DMS79 treated with DMSO at 0.1 percent for 48 hours (cell line): ENCODE data around the gene ARHGEF28.
A peak's percentile ranks its signal among the peaks of the same experiment; 100 is the strongest.

Experiments
- DNase-seq: peaks from one replicate; lab custom pipeline; 2025; lab: John Stamatoyannopoulos, UW

Gene ARHGEF28

DNA sequence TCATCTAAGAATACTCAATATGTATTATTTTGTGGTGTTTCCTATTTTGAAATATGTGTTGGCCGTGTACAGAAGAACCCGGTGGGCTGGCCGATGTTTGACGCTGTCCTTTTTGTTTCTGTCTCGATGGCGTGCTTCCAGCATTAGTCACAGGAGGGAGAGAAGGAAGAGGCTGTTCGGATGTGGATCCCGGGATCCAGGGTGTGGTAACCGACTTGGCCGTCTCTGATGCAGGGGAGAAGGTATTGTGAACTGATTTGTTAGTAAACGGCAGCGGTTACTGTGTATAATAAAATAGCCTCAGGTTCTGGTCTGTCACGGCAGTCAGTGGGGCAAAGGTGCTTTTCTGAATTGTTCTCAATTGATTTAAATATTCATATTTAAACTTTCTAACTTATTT lies 275.0 kb downstream of the ARHGEF28 start:
- no peak for DNase-seq

DNA sequence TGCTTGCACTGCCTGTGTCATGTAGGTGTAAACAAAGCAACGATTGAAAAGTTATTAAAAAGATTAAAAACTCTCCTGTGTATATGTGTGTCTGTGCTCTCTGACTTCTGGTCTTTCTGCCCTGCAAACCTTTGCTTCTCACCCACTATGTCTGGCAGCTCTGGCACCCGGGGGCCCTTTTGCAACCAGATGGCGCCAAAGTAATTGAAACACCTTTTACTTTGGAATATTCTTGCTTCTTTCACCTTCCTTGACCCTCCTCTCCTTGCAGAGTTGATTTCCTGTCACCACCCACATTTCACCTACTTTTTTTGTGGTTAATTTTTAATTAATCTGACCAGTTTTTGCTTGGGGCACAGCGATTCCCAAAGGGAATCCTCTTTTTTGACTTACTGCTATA lies 275.5 kb downstream of the ARHGEF28 start:
- no peak for DNase-seq

DNA sequence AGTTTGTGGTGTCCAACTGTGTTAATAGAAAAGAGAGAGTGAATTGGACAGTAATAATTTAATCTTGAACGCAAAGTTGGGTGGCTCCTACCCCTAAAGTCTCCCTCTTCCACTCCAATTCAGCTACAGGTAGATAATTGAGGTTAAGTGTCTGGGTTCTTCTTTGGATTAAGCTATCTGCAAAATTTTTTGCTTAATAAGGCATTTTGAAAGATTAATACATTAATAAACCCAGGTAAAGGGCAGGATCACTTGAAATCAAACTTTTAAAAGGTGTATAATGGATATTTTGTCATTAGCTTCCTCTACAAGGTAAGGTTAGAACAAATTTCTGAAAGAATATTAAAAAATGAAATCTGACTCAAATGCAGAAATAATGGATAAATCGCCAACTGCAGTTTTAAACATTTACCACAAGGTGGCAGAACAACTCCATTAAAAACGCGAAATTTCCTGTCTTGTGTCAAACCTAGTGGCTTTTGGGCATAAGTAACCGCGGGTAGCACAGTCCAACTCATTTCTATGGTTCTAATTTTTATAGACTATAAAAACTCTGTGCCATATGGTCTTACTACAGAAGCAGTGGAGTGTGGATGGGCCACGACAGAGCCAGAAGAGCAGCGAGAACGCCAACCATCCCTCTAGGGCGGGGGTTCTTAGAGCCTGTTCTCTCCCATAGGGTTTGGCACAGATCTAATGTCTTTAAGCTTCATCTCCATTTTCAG lies 276.5 kb downstream of the ARHGEF28 start:
- peak; percentile 61 for DNase-seq

DNA sequence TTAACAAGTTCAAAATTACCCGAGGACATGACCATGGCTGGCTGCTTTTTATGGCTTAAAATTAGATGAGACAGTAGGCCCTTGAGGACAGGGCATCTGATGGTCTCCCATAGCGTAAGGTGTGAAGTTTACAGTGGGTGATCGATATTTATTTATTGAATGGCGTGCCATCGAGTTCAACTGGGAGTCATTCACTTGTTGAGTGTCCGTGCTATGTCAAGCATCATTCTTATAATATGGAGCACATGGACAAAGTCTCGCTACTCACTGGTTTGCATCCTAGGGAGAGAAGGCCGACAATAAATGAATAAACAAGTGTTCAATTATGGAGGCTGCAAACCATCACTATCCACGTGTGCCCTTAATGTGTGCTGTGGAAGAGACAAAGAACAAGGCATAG lies 277.2 kb downstream of the ARHGEF28 start:
- DNase-seq = no peak

DNA sequence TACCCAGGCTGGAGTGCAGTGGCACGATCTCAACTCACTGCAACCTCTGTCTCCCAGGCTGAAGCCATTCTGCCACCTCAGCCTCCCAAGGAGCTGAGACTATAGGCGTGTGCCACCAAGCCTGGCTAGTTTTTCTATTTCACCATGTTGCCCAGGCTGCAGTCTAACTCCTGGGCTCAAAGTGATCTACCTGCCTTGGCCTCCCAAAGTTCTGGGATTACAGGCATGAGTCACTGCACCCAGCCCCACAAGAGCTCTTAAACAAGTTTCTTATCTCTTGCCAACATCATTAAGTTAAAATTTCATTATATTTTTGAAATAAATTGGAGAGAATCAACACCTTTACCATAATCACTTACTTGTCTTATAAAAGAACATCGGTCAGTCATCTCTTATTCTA lies 280.3 kb downstream of the ARHGEF28 start:
- DNase-seq = no peak

DNA sequence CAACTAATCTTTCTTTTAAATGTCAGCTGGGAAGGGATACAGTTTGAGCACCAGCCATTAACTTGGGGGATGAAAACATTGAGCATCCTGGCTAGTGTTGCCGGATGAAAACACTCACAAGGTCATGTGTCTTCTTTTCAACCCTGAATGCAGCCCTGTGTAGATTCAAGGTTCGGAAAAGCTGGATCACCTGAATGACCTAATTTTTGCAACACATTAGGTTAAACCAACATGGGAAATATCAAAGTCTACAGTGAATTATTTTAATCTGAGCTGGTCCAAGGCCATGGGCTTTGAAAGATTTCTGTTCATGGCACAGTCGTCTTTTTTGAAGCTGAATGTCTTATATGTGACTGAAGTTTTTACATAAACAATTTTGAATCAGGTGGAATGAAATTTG lies 281.2 kb downstream of the ARHGEF28 start:
- no peak for DNase-seq

DNA sequence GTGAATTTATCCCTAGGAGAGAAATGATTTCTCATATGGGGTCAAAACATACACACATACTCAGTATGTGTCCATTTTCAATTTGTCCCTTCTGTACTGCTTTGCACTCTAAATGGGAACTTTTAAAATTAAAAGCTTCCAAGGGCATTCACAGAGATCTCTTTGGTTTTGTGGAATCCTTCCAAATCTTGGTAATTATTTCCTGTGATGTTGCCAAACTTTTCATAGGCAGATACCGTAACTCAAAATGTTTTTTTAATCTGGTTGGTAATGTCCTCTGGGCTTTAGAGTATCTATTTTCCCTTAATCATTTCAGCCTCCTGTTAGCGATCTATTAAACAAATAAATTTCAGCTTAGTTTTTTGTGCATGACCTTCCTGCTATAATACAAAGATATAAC lies 282.4 kb downstream of the ARHGEF28 start:
- DNase-seq = no peak

DNA sequence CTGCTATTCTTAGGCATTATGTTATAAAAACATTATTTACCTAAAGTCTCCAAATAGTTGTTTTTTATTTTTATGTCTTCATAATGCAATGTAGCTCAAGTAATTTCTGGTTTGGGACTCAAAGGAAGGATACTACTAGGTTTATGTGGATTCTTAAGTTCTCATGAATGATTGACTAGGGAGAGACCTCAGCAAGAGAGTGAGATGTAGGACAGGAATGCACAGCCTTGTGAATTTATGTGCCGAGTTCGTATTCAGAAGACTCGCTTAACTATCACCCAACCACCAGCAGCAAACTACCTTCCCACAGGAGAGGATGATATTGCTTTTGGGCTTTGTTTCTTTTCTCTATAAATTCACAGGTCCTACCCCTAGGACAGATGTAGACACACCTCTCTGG lies 282.9 kb downstream of the ARHGEF28 start:
- no peak for DNase-seq

DNA sequence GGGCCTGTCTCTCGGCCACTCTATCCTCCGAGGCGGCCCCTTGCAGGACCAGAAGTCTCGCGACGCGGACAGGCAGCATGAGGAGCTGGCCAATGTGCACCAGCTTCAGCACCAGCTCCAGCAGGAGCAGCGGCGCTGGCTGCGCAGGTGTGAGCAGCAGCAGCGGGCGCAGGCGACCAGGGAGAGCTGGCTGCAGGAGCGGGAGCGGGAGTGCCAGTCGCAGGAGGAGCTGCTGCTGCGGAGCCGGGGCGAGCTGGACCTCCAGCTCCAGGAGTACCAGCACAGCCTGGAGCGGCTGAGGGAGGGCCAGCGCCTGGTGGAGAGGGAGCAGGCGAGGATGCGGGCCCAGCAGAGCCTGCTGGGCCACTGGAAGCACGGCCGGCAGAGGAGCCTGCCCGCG lies 283.5 kb downstream of the ARHGEF28 start:
- DNase-seq = no peak

DNA sequence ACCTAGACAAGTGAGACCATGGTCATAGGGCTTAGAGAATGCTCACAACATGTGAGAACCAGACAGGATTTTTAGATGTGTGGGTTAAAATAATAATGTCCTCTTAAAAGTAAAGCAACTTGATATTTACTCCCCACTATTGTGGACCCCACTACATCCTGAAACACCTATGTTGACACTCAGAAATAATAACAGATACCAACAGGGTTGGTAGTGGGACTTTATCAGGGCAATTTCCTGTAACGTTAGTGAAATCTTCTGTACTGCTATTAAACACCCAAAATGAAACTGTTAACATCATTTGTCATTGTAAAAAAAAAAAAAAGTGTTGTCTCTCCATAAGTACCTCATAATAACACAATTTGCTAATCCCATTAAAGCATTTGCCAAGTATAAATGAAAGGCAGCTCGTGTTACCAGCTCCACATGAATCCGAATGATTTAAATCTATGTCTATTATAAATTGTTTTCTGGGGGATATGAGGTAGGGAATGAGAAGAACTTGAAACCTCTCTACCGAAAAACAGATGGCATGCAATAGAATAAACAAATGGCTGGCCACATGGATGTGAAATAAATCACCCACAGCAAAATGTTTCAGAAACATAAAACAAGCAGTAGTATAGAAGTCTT lies 285.9 kb downstream of the ARHGEF28 start:
- DNase-seq = peak; percentile 43

DNA sequence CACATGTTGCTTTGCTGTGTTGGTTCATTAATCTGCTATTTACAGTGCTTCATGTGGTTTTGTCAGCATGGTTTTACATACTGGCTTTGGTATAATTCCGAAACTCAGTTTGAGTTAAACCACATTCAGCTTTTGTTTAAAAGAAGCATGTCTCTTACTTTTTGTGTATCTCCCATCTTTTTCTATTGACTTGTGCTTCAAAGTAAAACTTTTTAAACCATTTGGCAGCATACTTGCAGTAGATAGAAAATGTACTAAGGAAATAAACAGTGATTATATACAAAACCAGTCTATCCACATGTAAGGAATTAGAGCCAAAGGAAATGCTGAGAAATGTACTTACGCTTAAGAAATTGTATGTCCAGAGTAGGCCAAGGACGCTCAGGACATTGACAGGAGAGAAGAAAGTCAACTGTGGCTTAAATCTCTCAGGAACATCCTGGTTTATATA lies 286.9 kb downstream of the ARHGEF28 start:
- no peak for DNase-seq

DNA sequence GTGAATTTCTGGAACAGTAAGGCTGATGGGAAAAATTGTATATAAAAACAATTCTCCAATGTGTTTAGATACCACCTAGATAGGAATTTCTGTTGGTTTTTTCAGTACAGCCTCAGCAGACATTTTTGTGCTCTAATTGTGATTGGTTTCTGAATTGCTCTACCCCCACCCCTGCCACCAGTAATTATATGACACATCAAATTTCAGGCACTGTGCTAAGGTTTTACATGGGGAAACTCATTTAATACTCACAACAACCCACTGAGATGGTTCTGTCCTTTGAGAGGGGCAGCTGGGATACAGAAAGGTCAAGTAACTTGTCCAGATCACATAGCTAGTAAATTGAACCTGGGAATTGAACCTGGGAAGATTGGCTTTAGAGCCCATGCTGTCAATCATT lies 288.0 kb downstream of the ARHGEF28 start:
- no peak for DNase-seq

DNA sequence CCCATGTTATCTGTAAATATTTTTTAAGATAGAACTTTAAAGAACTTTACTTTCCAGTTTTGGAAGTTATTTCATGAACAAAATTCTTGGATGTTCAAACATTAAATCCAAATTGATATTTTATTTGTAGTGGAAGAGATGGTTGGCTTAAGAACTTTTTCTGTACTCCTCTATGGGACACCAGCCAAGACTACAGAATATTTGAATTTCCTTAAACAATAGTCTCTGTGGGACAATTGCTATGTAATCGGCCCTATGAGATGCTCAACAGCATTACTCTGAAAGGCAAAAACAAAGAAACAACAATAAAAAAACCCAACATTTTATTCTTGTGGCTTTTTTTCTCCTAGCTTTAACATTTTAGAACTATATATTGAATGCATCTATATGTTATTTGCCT lies 289.3 kb downstream of the ARHGEF28 start:
- no peak for DNase-seq

DNA sequence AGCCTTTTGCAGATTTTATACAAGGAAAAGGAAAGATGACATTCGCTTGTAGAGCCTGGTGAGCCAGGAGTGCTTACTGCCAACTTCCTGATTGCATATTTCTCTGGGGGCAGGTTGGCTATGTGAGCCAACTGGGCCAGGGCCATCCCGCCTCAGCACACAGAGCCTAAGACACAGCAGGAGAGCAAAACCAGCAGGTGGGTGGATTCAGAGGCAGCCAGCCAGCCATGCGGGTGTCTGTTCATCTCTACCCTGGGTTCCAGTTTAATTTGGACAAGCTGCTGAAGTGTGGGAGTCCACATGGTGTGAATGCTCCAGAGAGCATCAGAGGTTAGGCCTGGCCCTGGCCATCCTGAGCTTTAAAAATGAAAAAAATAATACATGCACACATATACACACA lies 291.4 kb downstream of the ARHGEF28 start:
- no peak for DNase-seq

DNA sequence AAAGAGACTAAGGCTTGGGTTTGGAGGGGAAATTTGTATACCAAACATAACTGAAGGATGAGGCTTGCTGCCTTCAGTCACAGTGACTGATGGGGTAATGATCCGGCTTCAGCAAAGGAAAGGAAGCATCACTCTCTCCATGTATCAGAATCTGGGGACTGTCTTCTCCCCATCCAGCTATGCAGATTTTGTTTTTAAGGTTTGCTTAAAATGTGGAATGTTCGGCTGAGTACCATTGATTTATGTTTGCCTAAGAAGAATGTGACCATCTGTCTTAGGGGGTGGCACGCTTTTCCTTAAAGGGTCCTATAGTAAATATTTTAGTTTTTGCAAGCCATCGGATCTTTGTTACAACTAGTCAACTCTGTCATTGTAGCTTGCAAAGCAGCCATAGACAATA lies 291.9 kb downstream of the ARHGEF28 start:
- no peak for DNase-seq

DNA sequence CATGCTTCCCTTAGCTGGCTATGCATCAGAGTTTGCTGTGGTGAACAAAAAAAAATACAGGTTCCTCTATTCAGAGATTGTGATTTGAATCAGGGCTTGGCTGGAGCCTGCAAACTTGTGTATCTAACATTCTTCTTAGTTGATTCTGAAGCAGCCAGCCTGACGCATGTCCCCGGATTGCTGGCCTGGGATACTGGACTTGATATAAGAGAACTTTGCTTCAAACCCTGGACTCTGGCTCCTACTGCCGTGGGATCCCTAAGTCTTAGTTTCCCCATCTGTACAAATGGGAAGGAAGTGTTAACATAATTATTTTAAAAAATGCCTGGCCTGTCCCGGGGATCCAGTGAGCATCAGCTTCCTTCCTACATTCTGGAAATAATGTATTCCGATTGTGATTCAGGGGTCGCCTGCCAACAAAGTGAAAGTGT lies 292.8 kb downstream of the ARHGEF28 start:
- DNase-seq = no peak

DNA sequence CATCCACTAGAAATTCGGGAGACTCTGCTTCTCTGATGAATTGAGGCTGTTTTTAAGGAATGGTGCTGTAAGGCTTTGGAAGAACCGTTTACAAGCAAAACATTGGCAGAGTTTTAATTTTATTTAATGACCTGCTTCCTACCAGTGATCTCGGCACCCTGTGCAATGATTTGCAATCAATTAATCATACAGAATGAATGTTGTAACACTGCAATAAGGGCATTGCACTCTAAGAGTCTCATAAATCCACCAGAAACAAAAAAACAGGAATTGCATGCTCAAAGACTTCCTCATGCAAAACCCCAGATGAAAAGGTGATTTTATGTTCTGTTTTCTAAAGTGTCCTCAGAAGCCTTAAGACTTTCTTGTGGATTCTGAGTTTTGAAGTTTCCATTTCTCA lies 295.7 kb downstream of the ARHGEF28 start:
- no peak for DNase-seq

DNA sequence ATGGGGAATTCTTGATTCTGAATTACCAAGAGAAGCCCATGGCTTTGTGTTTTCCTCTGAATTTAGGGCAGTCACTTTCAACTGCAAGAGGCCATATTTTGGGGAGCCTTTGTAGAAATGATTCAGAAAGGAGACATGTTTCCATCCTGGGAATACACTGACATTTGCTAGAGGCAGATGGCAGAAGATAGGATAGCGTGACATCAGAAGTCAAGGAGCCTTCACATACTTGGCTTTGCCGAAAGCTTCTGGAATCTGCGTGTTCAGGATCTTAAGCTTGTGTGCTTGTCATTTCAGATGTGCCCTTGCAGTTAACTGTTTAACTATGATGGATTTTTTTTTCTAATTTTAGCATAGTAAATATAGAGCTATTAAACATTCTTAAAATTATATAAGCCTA lies 296.2 kb downstream of the ARHGEF28 start:
- DNase-seq = no peak

DNA sequence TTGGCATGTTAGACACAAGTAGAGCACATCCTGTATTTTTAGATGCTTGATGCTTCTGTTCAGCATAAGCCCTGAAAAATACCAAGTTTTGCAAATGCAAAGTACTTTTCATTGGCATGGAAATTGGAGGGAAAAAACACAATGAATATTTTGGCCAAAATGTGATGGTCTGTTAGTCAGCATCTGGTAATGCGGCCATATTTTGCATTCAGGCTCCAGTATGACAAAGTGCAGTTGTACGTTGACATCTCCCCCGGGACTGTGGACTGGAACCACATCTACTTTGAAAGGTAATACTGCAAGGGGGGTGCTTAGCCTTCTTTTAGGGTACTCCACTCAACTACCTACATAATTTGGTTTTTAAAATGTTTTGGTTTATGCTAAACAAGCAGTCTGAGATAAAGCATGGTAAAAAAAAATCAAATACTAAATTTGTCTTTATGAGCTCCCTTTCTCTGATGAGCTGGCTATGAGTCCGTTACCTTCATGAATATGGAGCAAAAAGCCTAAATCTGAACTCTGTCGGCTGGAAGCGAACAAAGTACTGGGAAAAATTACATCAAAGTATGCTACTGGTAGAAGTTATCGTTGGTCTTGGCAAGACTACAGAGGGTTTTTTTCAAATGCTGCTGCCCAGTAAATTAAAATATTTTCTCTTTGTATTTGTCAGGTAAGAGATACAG lies 297.0 kb downstream of the ARHGEF28 start:
- no peak for DNase-seq

DNA sequence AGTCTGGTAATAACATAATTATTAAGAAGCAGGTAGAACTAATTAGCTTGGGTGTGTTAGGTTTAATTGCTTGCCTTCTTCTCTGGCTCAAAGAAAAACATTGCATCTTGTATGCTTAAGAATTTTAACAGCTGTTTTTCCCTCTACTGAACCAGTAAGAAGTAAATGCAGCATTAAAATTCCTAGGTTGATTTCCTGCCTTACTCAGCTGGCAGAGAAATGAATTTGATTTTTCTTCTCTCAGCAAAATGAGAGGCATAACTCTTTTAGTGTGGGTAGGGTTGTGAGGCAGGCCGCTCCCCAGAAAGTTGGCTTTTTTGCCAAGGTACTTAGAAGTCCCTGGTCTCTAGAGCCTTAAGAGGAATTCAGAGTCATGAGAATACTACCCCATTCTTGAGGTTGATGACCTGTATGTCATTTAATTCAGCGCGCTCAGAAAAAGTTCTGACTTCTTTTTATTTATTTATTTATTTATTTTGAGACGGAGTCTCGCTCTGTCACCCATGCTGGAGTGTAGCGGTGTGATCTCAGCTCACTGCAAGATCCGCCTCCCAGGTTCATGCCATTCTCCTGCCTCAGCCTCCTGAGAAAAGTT lies 302.6 kb downstream of the ARHGEF28 start:
- no peak for DNase-seq

DNA sequence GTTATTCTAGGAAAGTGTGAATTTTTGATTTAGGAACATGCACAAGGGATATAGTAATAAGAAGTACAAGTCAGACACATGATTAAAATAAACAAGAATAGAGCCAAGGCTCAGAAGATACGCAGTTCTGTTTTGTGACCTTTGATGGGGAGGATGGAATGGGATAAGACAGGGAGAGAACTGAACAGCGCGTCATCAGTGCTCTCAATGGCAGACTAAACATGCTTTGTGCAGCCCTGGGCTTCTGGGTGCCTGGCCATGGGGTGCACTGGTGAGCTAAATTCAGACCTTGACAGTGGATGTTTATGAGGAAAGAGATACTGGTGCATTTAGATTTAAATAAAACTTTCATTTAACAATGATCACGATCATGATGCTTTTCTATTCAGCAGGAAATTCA lies 309.7 kb downstream of the ARHGEF28 start:
- no peak for DNase-seq

DNA sequence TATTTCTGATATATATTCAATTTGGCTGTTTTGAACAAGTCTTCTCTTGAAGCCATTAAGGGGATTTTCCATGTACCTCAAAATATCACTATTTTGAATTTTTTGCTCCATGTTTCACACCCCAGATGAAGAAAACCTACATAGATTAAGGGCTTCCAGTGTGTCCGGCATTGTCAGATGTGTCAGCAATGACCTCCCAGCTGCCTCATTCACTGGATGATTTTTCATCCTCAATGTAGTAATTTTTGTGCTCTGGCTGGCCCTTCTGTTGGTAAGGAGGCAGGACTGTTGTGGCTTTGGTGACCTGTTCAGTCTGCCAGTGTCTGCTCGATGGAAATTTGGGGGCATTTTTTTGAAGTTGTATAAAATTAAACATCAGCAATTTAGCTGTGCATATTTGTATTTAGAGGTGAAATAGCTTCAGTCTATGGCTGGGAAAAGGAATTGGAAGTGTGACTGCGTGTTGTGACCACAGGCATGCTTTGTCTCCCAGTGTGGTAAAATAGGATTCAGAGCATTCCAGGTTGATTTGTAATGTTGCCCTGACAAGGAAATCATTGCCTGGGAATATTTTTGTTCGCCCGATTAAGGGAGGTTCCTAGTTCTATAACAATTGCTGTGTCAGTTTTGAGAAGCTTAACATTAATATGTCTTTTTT lies 312.4 kb downstream of the ARHGEF28 start:
- DNase-seq = no peak
